AG10803 (cell line): Measurements from ENCODE around the gene IDNK.
A peak's percentile ranks its signal among the peaks of the same experiment; 100 is the strongest.
"Not testable (repeated sequence)": the region's sequence is repeated elsewhere in the genome, so short reads cannot be mapped to it uniquely, and the experiment has no call there.

ENCODE experiments used
- DNase-seq: peaks from one replicate; pipeline ENCODE4 v3.0.0; 2010; ENCODE audit warnings: low read depth
- H3K4me3 ChIP-seq: 2 replicates; pipeline ENCODE4 v1.5.1; 2011; ENCODE audit warnings: mild to moderate bottlenecking, low read length, control low read depth
- CTCF ChIP-seq: conservative IDR thresholded peaks from 2 replicates; pipeline ENCODE4 v1.5.1; 2011; ENCODE audit warnings: mild to moderate bottlenecking, low read length, control low read depth, inconsistent platforms

Gene IDNK

GRCh38 chr9:83596899-83597504 lies 25.9 kb upstream of the IDNK start:
- no peak overlapping the region for H3K4me3 ChIP-seq
- no peak for DNase-seq

GRCh38 chr9:83598487-83598886 lies 24.5 kb upstream of the IDNK start:
- no peak overlapping the region for H3K4me3 ChIP-seq
- peak; percentile 65 for DNase-seq
- TF ChIP-seq CTCF: no peak

More at GRCh38 chr9:83596899-83597504, 25.9 kb upstream of the IDNK start:
- TF ChIP-seq CTCF: peak; percentile 58

- no peak overlapping the region for H3K4me3 ChIP-seq
- peak; percentile 46 for DNase-seq
- TF ChIP-seq CTCF: no peak
Observed at GRCh38 chr9:83599071-83599470, 23.9 kb upstream of the IDNK start.

- no peak overlapping the region for H3K4me3 ChIP-seq
- DNase-seq: no peak
- TF ChIP-seq CTCF: no peak
Observed at GRCh38 chr9:83601463-83601862, 21.5 kb upstream of the IDNK start.

- not testable (repeated sequence) for H3K4me3 ChIP-seq, DNase-seq
Observed at GRCh38 chr9:83607620-83608019, 15.3 kb upstream of the IDNK start.

GRCh38 chr9:83613298-83613697 lies 9.6 kb upstream of the IDNK start:
- H3K4me3 ChIP-seq, DNase-seq: not testable (repeated sequence)

- H3K4me3 ChIP-seq: no peak overlapping the region
- no peak for DNase-seq
- no peak for TF ChIP-seq CTCF
Observed at GRCh38 chr9:83617299-83617698, 5.6 kb upstream of the IDNK start.

GRCh38 chr9:83620841-83621636 lies 1.9 kb upstream of the IDNK start:
- DNase-seq: peak; percentile 48
- H3K4me3 ChIP-seq: no peak overlapping the region
- peak; percentile 81 for TF ChIP-seq CTCF
